AG04450 (cell line): ENCODE results near the gene ZNF221. TPM values are rescaled to one million over a fixed set of nuclear protein-coding genes. Genes with fewer than 3 reads are reported as not detected.
"Not testable (repeated sequence)": the region's sequence is repeated elsewhere in the genome, so short reads cannot be mapped to it uniquely, and the experiment has no call there.

Experiments
- CTCF ChIA-PET: fragments of 300-600, 350-600 bp; formaldehyde crosslinking; extraction: SDS; loops from one replicate; lab custom pipeline; 2022; ENCODE audit warnings: antibody characterized with exemption, inconsistent platforms; lab: Charles Lee
- POLR2A ChIA-PET: fragments of 350-600 bp; formaldehyde crosslinking; extraction: SDS; loops from one replicate; lab custom pipeline; 2021; ENCODE audit warnings: antibody characterized with exemption, inconsistent platforms; lab: Yijun Ruan, JAX
- DNase-seq: peaks from one replicate; pipeline ENCODE4 v3.0.0-alpha.2; 2011; ENCODE audit warnings: low read depth, low spot score
- H3K27ac ChIP-seq: one replicate; pipeline ENCODE4 v1.5.1; 2012; ENCODE audit warnings: low read depth, low read length, control low read depth
- H3K27me3 ChIP-seq: one replicate; pipeline ENCODE4 v1.6.0; 2012; ENCODE audit warnings: low read length; ENCODE audit not compliant: control insufficient read depth, insufficient read depth
- H3K4me3 ChIP-seq: 2 replicates; pipeline ENCODE4 v1.5.1; 2011; ENCODE audit warnings: mild to moderate bottlenecking, low read depth, low read length, control low read depth
- H3K9me3 ChIP-seq: 2 replicates; pipeline ENCODE4 v1.5.1; 2012; ENCODE audit warnings: low read length; ENCODE audit not compliant: control insufficient read depth, insufficient read depth
- CTCF ChIP-seq: IDR thresholded peaks from 2 replicates; pipeline ENCODE4 v1.5.1; 2011; ENCODE audit warnings: low read depth, low read length, control low read depth, inconsistent platforms
- polyA plus RNA-seq: library from polyadenylated mRNA; depleted of rRNA; stranded (reverse); fragments of >200 nt; gene quantifications from 2 replicates; pipeline ENCODE4 v1.2.3, GENCODE V29; 2011

Gene ZNF221
- polyA plus RNA-seq, 1 experiment, result 2.5 TPM

- no peaks in the 10 kb centered on the region; the same call in 1 of the 2 replicates for H3K9me3 ChIP-seq
- ChIA-PET POLR2A (interaction anchor here (0.6 kb wide), 1 partner anchor 403 kb away, joined by 10 read pairs; the partner anchor contains the start of gene ZNF575), CTCF (interaction anchor here (1.2 kb wide), 1 partner anchor 15 kb away, joined by 4 read pairs; the partner anchor contains the start of gene ZNF221)
- no peak for DNase-seq
- H3K27ac ChIP-seq, result no peak overlapping the region
- H3K4me3 ChIP-seq, result no peak overlapping the region
- H3K27me3 ChIP-seq, result no peaks in the 10 kb centered on the region
- TF ChIP-seq CTCF, result no peak
These were observed 14.8 kb upstream of the ZNF221 start for GRCh38 chr19:43936188-43936587.

GRCh38 chr19:43939557-43940260 lies 11.3 kb upstream of the ZNF221 start:
- DNase-seq, result no peak
- ChIA-PET POLR2A (no interaction called here), CTCF (no interaction called here)
- TF ChIP-seq CTCF, result no peak
- H3K4me3 ChIP-seq, result no peak overlapping the region
- no peaks in the 10 kb centered on the region for H3K27me3 ChIP-seq
- H3K9me3 ChIP-seq, result no peaks in the 10 kb centered on the region; the same call in 1 of the 2 replicates
- H3K27ac ChIP-seq, result no peak overlapping the region

- ChIA-PET POLR2A (no interaction called here), CTCF (no interaction called here)
- TF ChIP-seq CTCF, result no peak
- no peaks in the 10 kb centered on the region for H3K27me3 ChIP-seq
- no peak overlapping the region for H3K27ac ChIP-seq
- H3K4me3 ChIP-seq, result no peak overlapping the region
- H3K9me3 ChIP-seq, result no peaks in the 10 kb centered on the region; the same call in 1 of the 2 replicates
- DNase-seq, result no peak
These were observed 10.3 kb upstream of the ZNF221 start for GRCh38 chr19:43940719-43941118.

- no peak for TF ChIP-seq CTCF
- Histone ChIP-seq H3K27me3 (no peaks in the 10 kb centered on the region), H3K27ac (no peak overlapping the region), H3K9me3 (no peaks in the 10 kb centered on the region; the same call in 1 of the 2 replicates), H3K4me3 (no peak overlapping the region)
- CTCF ChIA-PET, result interaction anchor here (0.8 kb wide), 1 partner anchor 10 kb away, joined by 3 read pairs; the partner anchor contains the start of gene ZNF221
- no peak for DNase-seq
- POLR2A ChIA-PET, result no interaction called here
These were observed 9.8 kb upstream of the ZNF221 start for GRCh38 chr19:43941209-43941608.

- H3K27me3 ChIP-seq, H3K4me3 ChIP-seq, DNase-seq, CTCF ChIA-PET, H3K27ac ChIP-seq, H3K9me3 ChIP-seq, POLR2A ChIA-PET: not testable (repeated sequence)
These were observed 3.6 kb upstream of the ZNF221 start for GRCh38 chr19:43947412-43947811.

- DNase-seq, H3K9me3 ChIP-seq, H3K27me3 ChIP-seq, H3K27ac ChIP-seq, POLR2A ChIA-PET, H3K4me3 ChIP-seq: not testable (repeated sequence)
- CTCF ChIA-PET, result interaction anchor here (0.6 to 0.7 kb wide), 2 partner anchors 139 to 271 kb away, joined by 3 to 6 read pairs; no protein-coding TSS in a partner anchor
These were observed 1.2 kb upstream of the ZNF221 start for GRCh38 chr19:43949803-43950202.
